ENCODE results near the gene FAH.

The FAH gene

GRCh38 chr15:80182611-80183261 is 29.9 kb downstream of the FAH start:
- H3K4me3 ChIP-seq (ENCODE audit: low read depth, low read length) = no peak overlapping the region
- no peaks in the 10 kb centered on the region for H3K27me3 ChIP-seq (ENCODE audit: control insufficient read depth, insufficient read depth, low read length)
- H3K9ac ChIP-seq (ENCODE audit: low read length) = no peak overlapping the region
- H3K9me3 ChIP-seq (ENCODE audit: control insufficient read depth, insufficient read depth, low read depth, low read length) = no peaks in the 10 kb centered on the region
- no peak overlapping the region for H3K27ac ChIP-seq (ENCODE audit: low read depth, low read length)
- H3K4me1 ChIP-seq (ENCODE audit: control insufficient read depth, insufficient read depth, low read length) = no peaks in the 10 kb centered on the region
- H3K36me3 ChIP-seq (ENCODE audit: control insufficient read depth, insufficient read depth, low read length) = peaks cover 41% of the 10 kb centered on the region

GRCh38 chr15:80183306-80183705 is 30.5 kb downstream of the FAH start:
- no peaks in the 10 kb centered on the region for H3K27me3 ChIP-seq (ENCODE audit: control insufficient read depth, insufficient read depth, low read length)
- no peaks in the 10 kb centered on the region for H3K9me3 ChIP-seq (ENCODE audit: control insufficient read depth, insufficient read depth, low read depth, low read length)
- no peak overlapping the region for H3K27ac ChIP-seq (ENCODE audit: low read depth, low read length)
- H3K4me1 ChIP-seq (ENCODE audit: control insufficient read depth, insufficient read depth, low read length) = no peaks in the 10 kb centered on the region
- no peak overlapping the region for H3K9ac ChIP-seq (ENCODE audit: low read length)
- H3K4me3 ChIP-seq (ENCODE audit: low read depth, low read length) = no peak overlapping the region
- H3K36me3 ChIP-seq (ENCODE audit: control insufficient read depth, insufficient read depth, low read length) = peaks cover 40% of the 10 kb centered on the region

GRCh38 chr15:80183886-80184285 is 31.1 kb downstream of the FAH start:
- H3K36me3 ChIP-seq (ENCODE audit: control insufficient read depth, insufficient read depth, low read length) = peaks cover 38% of the 10 kb centered on the region
- H3K9me3 ChIP-seq (ENCODE audit: control insufficient read depth, insufficient read depth, low read depth, low read length) = no peaks in the 10 kb centered on the region
- H3K27me3 ChIP-seq (ENCODE audit: control insufficient read depth, insufficient read depth, low read length) = no peaks in the 10 kb centered on the region
- no peak overlapping the region for H3K9ac ChIP-seq (ENCODE audit: low read length)
- 0 out of 2 replicates have a peak, but pooled peaks cover 3% of the 10 kb centered on the region for H3K4me1 ChIP-seq (ENCODE audit: control insufficient read depth, insufficient read depth, low read length)
- H3K4me3 ChIP-seq (ENCODE audit: low read depth, low read length) = no peak overlapping the region
- H3K27ac ChIP-seq (ENCODE audit: low read depth, low read length) = no peak overlapping the region

- H3K9me3 ChIP-seq (ENCODE audit: control insufficient read depth, insufficient read depth, low read depth, low read length) = no peaks in the 10 kb centered on the region
- no peak overlapping the region for H3K9ac ChIP-seq (ENCODE audit: low read length)
- no peak overlapping the region for H3K4me3 ChIP-seq (ENCODE audit: low read depth, low read length)
- H3K27ac ChIP-seq (ENCODE audit: low read depth, low read length) = no peak overlapping the region
- H3K4me1 ChIP-seq (ENCODE audit: control insufficient read depth, insufficient read depth, low read length) = 0 out of 2 replicates have a peak, but pooled peaks cover 3% of the 10 kb centered on the region
- peaks cover 36% of the 10 kb centered on the region for H3K36me3 ChIP-seq (ENCODE audit: control insufficient read depth, insufficient read depth, low read length)
- no peaks in the 10 kb centered on the region for H3K27me3 ChIP-seq (ENCODE audit: control insufficient read depth, insufficient read depth, low read length)
These were observed 31.8 kb downstream of the FAH start for GRCh38 chr15:80184554-80184953.

- H3K9me3 ChIP-seq (ENCODE audit: control insufficient read depth, insufficient read depth, low read depth, low read length) = no peaks in the 10 kb centered on the region
- H3K4me3 ChIP-seq (ENCODE audit: low read depth, low read length) = no peak overlapping the region
- no peak overlapping the region for H3K27ac ChIP-seq (ENCODE audit: low read depth, low read length)
- H3K27me3 ChIP-seq (ENCODE audit: control insufficient read depth, insufficient read depth, low read length) = no peaks in the 10 kb centered on the region
- H3K9ac ChIP-seq (ENCODE audit: low read length) = no peak overlapping the region
- H3K4me1 ChIP-seq (ENCODE audit: control insufficient read depth, insufficient read depth, low read length) = 0 out of 2 replicates have a peak, but pooled peaks cover 3% of the 10 kb centered on the region
- peaks cover 36% of the 10 kb centered on the region for H3K36me3 ChIP-seq (ENCODE audit: control insufficient read depth, insufficient read depth, low read length)
These were observed 32.4 kb downstream of the FAH start for GRCh38 chr15:80185152-80185551.

GRCh38 chr15:80186066-80186465 is 33.3 kb downstream of the FAH start:
- Histone ChIP-seq H3K27me3 (ENCODE audit: control insufficient read depth, insufficient read depth, low read length) (no peaks in the 10 kb centered on the region), H3K27ac (ENCODE audit: low read depth, low read length) (no peak overlapping the region), H3K9ac (ENCODE audit: low read length) (no peak overlapping the region), H3K4me1 (ENCODE audit: control insufficient read depth, insufficient read depth, low read length) (0 out of 2 replicates have a peak, but pooled peaks cover 3% of the 10 kb centered on the region), H3K9me3 (ENCODE audit: control insufficient read depth, insufficient read depth, low read depth, low read length) (no peaks in the 10 kb centered on the region), H3K4me3 (ENCODE audit: low read depth, low read length) (no peak overlapping the region), H3K36me3 (ENCODE audit: control insufficient read depth, insufficient read depth, low read length) (peaks cover 33% of the 10 kb centered on the region)

GRCh38 chr15:80186597-80186996 is 33.8 kb downstream of the FAH start:
- no peak overlapping the region for H3K27ac ChIP-seq (ENCODE audit: low read depth, low read length)
- no peaks in the 10 kb centered on the region for H3K9me3 ChIP-seq (ENCODE audit: control insufficient read depth, insufficient read depth, low read depth, low read length)
- H3K27me3 ChIP-seq (ENCODE audit: control insufficient read depth, insufficient read depth, low read length) = no peaks in the 10 kb centered on the region
- peaks cover 29% of the 10 kb centered on the region for H3K36me3 ChIP-seq (ENCODE audit: control insufficient read depth, insufficient read depth, low read length)
- H3K9ac ChIP-seq (ENCODE audit: low read length) = no peak overlapping the region
- H3K4me1 ChIP-seq (ENCODE audit: control insufficient read depth, insufficient read depth, low read length) = 0 out of 2 replicates have a peak, but pooled peaks cover 3% of the 10 kb centered on the region
- H3K4me3 ChIP-seq (ENCODE audit: low read depth, low read length) = no peak overlapping the region

GRCh38 chr15:80188251-80188650 is 35.5 kb downstream of the FAH start:
- Histone ChIP-seq H3K9me3 (ENCODE audit: control insufficient read depth, insufficient read depth, low read depth, low read length) (no peaks in the 10 kb centered on the region), H3K27me3 (ENCODE audit: control insufficient read depth, insufficient read depth, low read length) (no peaks in the 10 kb centered on the region), H3K9ac (ENCODE audit: low read length) (no peak overlapping the region), H3K4me1 (ENCODE audit: control insufficient read depth, insufficient read depth, low read length) (0 out of 2 replicates have a peak, but pooled peaks cover 3% of the 10 kb centered on the region), H3K27ac (ENCODE audit: low read depth, low read length) (no peak overlapping the region), H3K4me3 (ENCODE audit: low read depth, low read length) (no peak overlapping the region), H3K36me3 (ENCODE audit: control insufficient read depth, insufficient read depth, low read length) (peaks cover 24% of the 10 kb centered on the region)

GRCh38 chr15:80191198-80191597 is 38.4 kb downstream of the FAH start:
- no peak overlapping the region for H3K27ac ChIP-seq (ENCODE audit: low read depth, low read length)
- H3K36me3 ChIP-seq (ENCODE audit: control insufficient read depth, insufficient read depth, low read length) = peaks cover 10% of the 10 kb centered on the region
- no peaks in the 10 kb centered on the region for H3K9me3 ChIP-seq (ENCODE audit: control insufficient read depth, insufficient read depth, low read depth, low read length)
- 0 out of 2 replicates have a peak, but pooled peaks cover 3% of the 10 kb centered on the region for H3K4me1 ChIP-seq (ENCODE audit: control insufficient read depth, insufficient read depth, low read length)
- no peaks in the 10 kb centered on the region for H3K27me3 ChIP-seq (ENCODE audit: control insufficient read depth, insufficient read depth, low read length)
- H3K4me3 ChIP-seq (ENCODE audit: low read depth, low read length) = no peak overlapping the region
- H3K9ac ChIP-seq (ENCODE audit: low read length) = no peak overlapping the region

GRCh38 chr15:80191897-80192595 is 39.2 kb downstream of the FAH start:
- Histone ChIP-seq H3K36me3 (ENCODE audit: control insufficient read depth, insufficient read depth, low read length) (0 out of 2 replicates have a peak, but pooled peaks cover 3% of the 10 kb centered on the region), H3K4me3 (ENCODE audit: low read depth, low read length) (no peak overlapping the region), H3K4me1 (ENCODE audit: control insufficient read depth, insufficient read depth, low read length) (0 out of 2 replicates have a peak, but pooled peaks cover 3% of the 10 kb centered on the region), H3K27ac (ENCODE audit: low read depth, low read length) (no peak overlapping the region), H3K9ac (ENCODE audit: low read length) (no peak overlapping the region), H3K27me3 (ENCODE audit: control insufficient read depth, insufficient read depth, low read length) (no peaks in the 10 kb centered on the region), H3K9me3 (ENCODE audit: control insufficient read depth, insufficient read depth, low read depth, low read length) (no peaks in the 10 kb centered on the region)

- H3K27ac ChIP-seq (ENCODE audit: low read depth, low read length) = no peak overlapping the region
- H3K36me3 ChIP-seq (ENCODE audit: control insufficient read depth, insufficient read depth, low read length) = no peaks in the 10 kb centered on the region
- no peaks in the 10 kb centered on the region for H3K27me3 ChIP-seq (ENCODE audit: control insufficient read depth, insufficient read depth, low read length)
- H3K9me3 ChIP-seq (ENCODE audit: control insufficient read depth, insufficient read depth, low read depth, low read length) = no peaks in the 10 kb centered on the region
- peaks cover 4% of the 10 kb centered on the region for H3K4me1 ChIP-seq (ENCODE audit: control insufficient read depth, insufficient read depth, low read length)
- no peak overlapping the region for H3K4me3 ChIP-seq (ENCODE audit: low read depth, low read length)
- no peak overlapping the region for H3K9ac ChIP-seq (ENCODE audit: low read length)
These were observed 41.4 kb downstream of the FAH start for GRCh38 chr15:80194186-80194585.
